ENCODE data around the gene CRAMP1.
"Not testable (repeated sequence)": the region's sequence is repeated elsewhere in the genome, so short reads cannot be mapped to it uniquely, and the experiment has no call there.

The CRAMP1 gene

GRCh38 chr16:1719559-1720229 is 107.5 kb downstream of the CRAMP1 start:
- POLR2A ChIA-PET, result interaction anchor here (1.1 kb wide), 1 partner anchor 15 kb away, joined by 3 read pairs; no protein-coding TSS in a partner anchor
- H3K4me3 ChIP-seq (ENCODE audit: low read depth, low read length); H3K4me1 ChIP-seq (ENCODE audit: control insufficient read depth, insufficient read depth, low read length); H3K36me3 ChIP-seq (ENCODE audit: control insufficient read depth in 2 of 2, insufficient read depth in 1 of 2, low read length in 2 of 2); H3K27ac ChIP-seq (ENCODE audit: extremely low read depth, low read depth, low read length); H3K9me3 ChIP-seq (ENCODE audit: control insufficient read depth, insufficient read depth, low read depth, low read length): not testable (repeated sequence)
- CTCF ChIA-PET, result interaction anchor here (0.6 to 1.9 kb wide), 3 partner anchors 13 to 514 kb away, joined by 3 to 9 read pairs (median 3); partner anchors contain the start of gene MAPK8IP3
- TF ChIP-seq ZBTB7A (tag by site-specific recombination; IDR thresholded peaks at IDR 0.05; ENCODE audit: low read depth) (0 out of 2 replicates have a peak, but pooled peaks have one; percentile 31), ZNF639 (tag by site-specific recombination; IDR thresholded peaks at IDR 0.05) (0 out of 2 replicates have a peak, but pooled peaks have one; percentile 40), KLF17 (tag by site-specific recombination; IDR thresholded peaks at IDR 0.05) (0 out of 2 replicates have a peak, but pooled peaks have one; percentile 17), PATZ1 (tag by site-specific recombination; IDR thresholded peaks at IDR 0.05) (0 out of 2 replicates have a peak, but pooled peaks have one; percentile 16), ZBTB17 (tag by site-specific recombination; IDR thresholded peaks at IDR 0.05) (peak; percentile 64; the same call in 1 of the 2 replicates), ZFP69B (tag by site-specific recombination; IDR thresholded peaks at IDR 0.05) (peak; percentile 61; the same call in 1 of the 2 replicates), ZBTB8A (tag by site-specific recombination; IDR thresholded peaks at IDR 0.05) (peak; percentile 20; the same call in 1 of the 2 replicates), BCL11A (tag by site-specific recombination; IDR thresholded peaks at IDR 0.05; ENCODE audit: low read depth) (peak; percentile 33; the same call in 1 of the 2 replicates), OSR2 (tag by site-specific recombination; IDR thresholded peaks at IDR 0.05) (peak; percentile 63; the same call in 1 of the 2 replicates), ZNF600 (tag by site-specific recombination; IDR thresholded peaks at IDR 0.05) (0 out of 2 replicates have a peak, but pooled peaks have one; percentile 50), ZIC2 (tag by site-specific recombination; IDR thresholded peaks at IDR 0.05) (peak; percentile 54), ZSCAN30 (tag by site-specific recombination; IDR thresholded peaks at IDR 0.05) (peak; percentile 98), KLF1 (tag by site-specific recombination; IDR thresholded peaks at IDR 0.05) (0 out of 2 replicates have a peak, but pooled peaks have one; percentile 23)

GRCh38 chr16:1721372-1721771 is 109.2 kb downstream of the CRAMP1 start:
- TF ChIP-seq HOXD13 (CRISPR knock-in tag; IDR thresholded peaks at IDR 0.05; ENCODE audit: borderline replicate concordance) (no peak), ZNF274 (IDR thresholded peaks at IDR 0.05; ENCODE audit: low read length) (no peak), ZNF274 (tag by site-specific recombination; IDR thresholded peaks at IDR 0.05; ENCODE audit: borderline replicate concordance) (no peak), ZNF292 (tag by site-specific recombination; IDR thresholded peaks at IDR 0.05; ENCODE audit: borderline replicate concordance, low read depth) (no peak), ZNF580 (tag by site-specific recombination; IDR thresholded peaks at IDR 0.05) (no peak), ZNF571 (tag by site-specific recombination; IDR thresholded peaks at IDR 0.05) (no peak), ZNF48 (tag by site-specific recombination; IDR thresholded peaks at IDR 0.05) (no peak), ZNF121 (tag by site-specific recombination; IDR thresholded peaks at IDR 0.05) (peak; percentile 74; the same call in 1 of the 2 replicates), INSM2 (tag by site-specific recombination; IDR thresholded peaks at IDR 0.05) (no peak), REST (tag by site-specific recombination; IDR thresholded peaks at IDR 0.05) (no peak)
- peaks cover 0 to 14% of the 10 kb centered on the region in 2 experiments; a peak in 2 of 3 replicates for H3K36me3 ChIP-seq (ENCODE audit: control insufficient read depth in 2 of 2, insufficient read depth in 1 of 2, low read length in 2 of 2)
- H3K27ac ChIP-seq (ENCODE audit: extremely low read depth, low read depth, low read length), result no peak overlapping the region
- POLR2A ChIA-PET, result interaction anchor here (0.6 to 1.4 kb wide), 5 partner anchors 16 to 745 kb away, joined by 3 to 7 read pairs (median 4); partner anchors contain the start of genes MAPK8IP3 and UQCC4
- no peak overlapping the region for H3K4me3 ChIP-seq (ENCODE audit: low read depth, low read length)
- CTCF ChIA-PET, result interaction anchor here (0.5 kb wide), 1 partner anchor 311 kb away, joined by 3 read pairs; no protein-coding TSS in a partner anchor
- no peaks in the 10 kb centered on the region for H3K9me3 ChIP-seq (ENCODE audit: control insufficient read depth, insufficient read depth, low read depth, low read length)
- H3K4me1 ChIP-seq (ENCODE audit: control insufficient read depth, insufficient read depth, low read length), result peaks cover 3% of the 10 kb centered on the region
